ENCODE results near the gene PRRG4. TPM values are rescaled to one million over a fixed set of nuclear protein-coding genes. Genes with fewer than 3 reads are reported as not detected.

PRRG4 gene
- total RNA-seq, 4 donors from 2014 or later, result 31.7 to 60.1 (median 45.1) TPM

DNA sequence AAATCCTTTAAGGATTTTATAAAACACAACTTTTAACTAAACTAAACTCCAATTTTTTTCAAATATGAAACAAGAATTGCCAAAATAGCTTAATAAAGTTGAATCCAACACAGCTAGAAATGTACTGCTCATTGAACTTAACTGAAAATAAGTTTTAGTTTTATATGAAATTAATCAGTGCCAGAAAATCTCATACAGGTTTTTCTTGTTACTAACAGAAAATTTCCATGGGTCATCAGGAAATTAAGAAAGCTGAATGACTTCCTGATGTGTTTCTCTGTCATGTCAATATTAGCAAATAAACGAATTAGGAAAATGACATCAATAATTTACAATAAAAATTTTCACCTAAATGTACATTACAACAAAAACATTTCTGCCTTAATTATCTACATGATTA lies 38.8 kb upstream of the PRRG4 start:
- H3K36me3 ChIP-seq, result no peaks in the 10 kb centered on the region
- no peak overlapping the region for H3K4me3 ChIP-seq
- peaks cover 0 to 8% (median 3%) of the 10 kb centered on the region in 3 donors for H3K4me1 ChIP-seq
- DNase-seq, result no peak
- peaks cover 0 to 8% (median 0%) of the 10 kb centered on the region in 4 donors for H3K27me3 ChIP-seq
- WGBS, 2 donors, result 35 to 44% methylated on average over 1 of the region's 1 CpG
- no peak overlapping the region for H3K27ac ChIP-seq
- TF ChIP-seq, protein P1, sequence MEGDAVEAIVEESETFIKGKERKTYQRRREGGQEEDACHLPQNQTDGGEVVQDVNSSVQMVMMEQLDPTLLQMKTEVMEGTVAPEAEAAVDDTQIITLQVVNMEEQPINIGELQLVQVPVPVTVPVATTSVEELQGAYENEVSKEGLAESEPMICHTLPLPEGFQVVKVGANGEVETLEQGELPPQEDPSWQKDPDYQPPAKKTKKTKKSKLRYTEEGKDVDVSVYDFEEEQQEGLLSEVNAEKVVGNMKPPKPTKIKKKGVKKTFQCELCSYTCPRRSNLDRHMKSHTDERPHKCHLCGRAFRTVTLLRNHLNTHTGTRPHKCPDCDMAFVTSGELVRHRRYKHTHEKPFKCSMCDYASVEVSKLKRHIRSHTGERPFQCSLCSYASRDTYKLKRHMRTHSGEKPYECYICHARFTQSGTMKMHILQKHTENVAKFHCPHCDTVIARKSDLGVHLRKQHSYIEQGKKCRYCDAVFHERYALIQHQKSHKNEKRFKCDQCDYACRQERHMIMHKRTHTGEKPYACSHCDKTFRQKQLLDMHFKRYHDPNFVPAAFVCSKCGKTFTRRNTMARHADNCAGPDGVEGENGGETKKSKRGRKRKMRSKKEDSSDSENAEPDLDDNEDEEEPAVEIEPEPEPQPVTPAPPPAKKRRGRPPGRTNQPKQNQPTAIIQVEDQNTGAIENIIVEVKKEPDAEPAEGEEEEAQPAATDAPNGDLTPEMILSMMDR (IDR thresholded peaks at IDR 0.05), result no peak
- no peak for TF ChIP-seq POLR2A (IDR thresholded peaks at IDR 0.05)
- intact Hi-C loops (cut with DNase I), result loop anchor here (10.0 kb wide), 1 partner anchor 456 kb away; no protein-coding TSS in a partner anchor
- no peaks in the 10 kb centered on the region for H3K9me3 ChIP-seq

DNA sequence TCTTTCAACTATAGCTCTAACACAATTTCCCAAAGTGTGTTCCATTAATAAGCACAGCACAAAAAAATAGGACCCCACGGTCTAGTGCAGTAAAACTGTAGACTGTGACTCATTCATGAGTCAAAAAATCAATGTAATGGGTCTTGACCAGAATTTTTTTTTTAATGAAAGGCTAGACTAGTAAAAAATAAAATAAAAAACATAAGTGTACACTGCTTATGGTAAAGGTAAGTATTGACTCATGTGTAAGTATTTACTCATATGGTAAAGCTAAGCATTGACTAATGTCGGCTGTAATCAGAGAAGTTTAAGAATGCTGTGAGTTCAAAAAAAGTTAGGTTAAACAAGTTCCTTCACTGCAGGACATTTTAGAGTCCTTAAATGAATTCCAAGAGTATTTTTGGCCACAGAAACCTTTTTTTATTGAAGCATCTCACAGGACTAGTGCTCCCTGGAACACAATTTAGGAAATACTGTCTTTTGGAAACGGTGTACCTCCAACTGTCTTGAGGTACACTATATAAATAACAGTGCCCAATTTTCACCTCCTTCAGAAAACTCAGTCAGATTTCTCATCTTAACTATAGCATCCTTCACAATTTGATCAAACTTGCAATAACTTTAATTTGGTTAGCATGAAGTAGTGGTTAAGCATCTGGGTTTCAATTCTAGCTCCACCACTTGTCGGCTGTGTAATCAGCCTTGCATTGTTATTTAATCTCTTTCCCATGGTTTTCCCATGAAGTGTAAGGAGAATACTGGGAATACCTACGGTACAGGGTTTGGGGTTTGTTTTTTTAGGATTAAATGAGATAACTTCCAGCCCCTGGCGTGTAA lies 37.4 kb upstream of the PRRG4 start:
- Histone ChIP-seq H3K9me3 (no peaks in the 10 kb centered on the region), H3K4me3 (peak overlapping the region in 1 of 4 donors; percentile 39), H3K27me3 (peaks cover 0 to 8% (median 0%) of the 10 kb centered on the region in 4 donors), H3K36me3 (no peaks in the 10 kb centered on the region), H3K4me1 (peaks cover 0 to 8% (median 3%) of the 10 kb centered on the region in 3 donors), H3K27ac (no peak overlapping the region)
- 26 to 27% methylated on average over 6 of the region's 6 CpGs for WGBS, 2 donors
- TF ChIP-seq, protein P1 (IDR thresholded peaks at IDR 0.05), result no peak
- TF ChIP-seq POLR2A (IDR thresholded peaks at IDR 0.05), result no peak
- DNase-seq, result no peak
- intact Hi-C loops (cut with DNase I), result loop anchor here (10.0 kb wide), 1 partner anchor 458 kb away; no protein-coding TSS in a partner anchor

DNA sequence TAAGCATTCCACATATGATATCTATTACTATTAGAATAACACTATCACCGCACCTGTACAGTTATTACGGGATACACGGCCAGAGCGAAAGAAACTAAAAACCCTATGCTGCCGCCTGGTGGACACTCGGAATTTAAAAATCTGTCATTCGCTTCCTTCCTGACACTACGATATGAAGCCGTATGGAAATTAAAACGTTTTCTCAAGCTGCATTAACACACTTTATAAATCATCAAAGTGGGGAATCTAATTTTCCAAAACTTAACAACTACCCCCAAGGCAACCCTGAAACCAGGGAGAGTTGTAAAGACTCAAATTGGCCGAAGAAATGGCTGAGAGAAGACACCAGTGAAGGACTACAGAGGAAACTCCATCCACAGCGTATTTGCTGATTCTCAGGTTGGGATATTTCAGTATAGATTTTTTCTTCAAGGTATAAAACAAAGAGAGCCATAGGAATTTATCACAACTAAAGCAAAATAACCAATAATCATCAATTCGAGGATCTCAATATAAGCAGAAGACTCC lies 36.7 kb upstream of the PRRG4 start:
- Histone ChIP-seq H3K4me3 (peak overlapping the region in 1 of 4 donors; percentile 39), H3K4me1 (peaks cover 0 to 8% (median 3%) of the 10 kb centered on the region in 3 donors), H3K27me3 (peaks cover 0 to 8% (median 0%) of the 10 kb centered on the region in 4 donors), H3K9me3 (no peaks in the 10 kb centered on the region), H3K27ac (no peak overlapping the region), H3K36me3 (no peaks in the 10 kb centered on the region)
- intact Hi-C loops (cut with DNase I), result loop anchor here (10.0 kb wide), 1 partner anchor 458 kb away; no protein-coding TSS in a partner anchor
- WGBS, 2 donors, result 14 to 15% methylated on average over 13 of the region's 13 CpGs
- DNase-seq, result no peak
- TF ChIP-seq, protein P1 (IDR thresholded peaks at IDR 0.05), result peak; percentile 51 to 75 (median 58)
- no peak for TF ChIP-seq POLR2A (IDR thresholded peaks at IDR 0.05)

DNA sequence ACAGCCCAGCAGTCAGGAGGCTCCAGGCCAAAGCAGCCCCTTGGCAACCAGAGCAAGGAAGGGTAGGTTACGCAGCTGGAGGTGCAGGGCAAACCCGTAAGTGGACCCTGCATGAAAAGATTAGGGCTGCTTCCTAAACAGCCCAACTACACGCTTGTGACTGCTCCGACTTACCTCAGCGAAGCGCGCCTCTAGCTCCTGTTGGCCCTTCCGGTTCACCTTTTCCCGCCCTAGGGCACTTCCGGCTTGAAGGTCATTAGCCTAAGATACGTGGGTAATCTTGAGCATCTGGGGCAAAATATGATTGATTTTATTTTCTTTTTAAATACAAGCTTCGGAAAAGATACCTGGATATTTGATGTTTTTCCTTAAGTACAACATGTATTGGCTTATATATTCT lies 35.3 kb upstream of the PRRG4 start, which contains the start of gene CCDC73:
TSS of gene CCDC73 (minus strand) at position 224 of the 400 bp plus-strand sequence. CDS start 34,419 bp downstream, outside the sequence.
- H3K27ac ChIP-seq, result no peak within 1 kb of the TSS
- H3K27me3 ChIP-seq, result peaks cover 0 to 2% (median 0%) of the 10 kb centered on the region in 4 donors
- no peaks in the 10 kb centered on the region for H3K9me3 ChIP-seq
- TF ChIP-seq, protein P1 (IDR thresholded peaks at IDR 0.05), result no peak
- TF ChIP-seq POLR2A (IDR thresholded peaks at IDR 0.05), result no peak
- intact Hi-C loops (cut with DNase I), result loop anchor here (10.0 kb wide), 1 partner anchor 460 kb away; no protein-coding TSS in a partner anchor
- DNase-seq, result no peak
- H3K4me3 ChIP-seq, result no peak within 1 kb of the TSS
- 88 to 97% methylated on average over 10 to 11 of the region's 12 CpGs for WGBS, 2 donors
- no peaks in the 10 kb centered on the region for H3K36me3 ChIP-seq
- peaks cover 0 to 8% (median 3%) of the 10 kb centered on the region in 3 donors for H3K4me1 ChIP-seq

DNA sequence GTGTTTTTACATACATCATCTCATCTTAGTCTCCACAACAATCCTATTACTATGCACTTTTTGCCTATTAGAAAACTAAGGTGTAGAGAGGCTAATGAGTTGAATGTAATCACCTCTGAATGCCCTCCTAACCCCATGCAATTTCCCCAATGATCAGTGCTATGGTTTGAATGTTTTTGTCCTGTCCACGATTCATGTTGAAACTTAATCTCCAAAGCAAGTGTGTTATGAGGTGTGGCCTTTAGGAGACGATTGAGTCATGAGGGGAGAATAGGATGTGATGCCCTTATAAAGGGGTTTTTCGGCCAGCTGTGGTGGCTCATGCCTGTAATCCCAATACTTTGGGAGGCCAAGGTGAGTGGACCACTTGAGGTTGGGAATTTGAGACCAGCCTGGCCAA lies 33.3 kb upstream of the PRRG4 start:
- H3K9me3 ChIP-seq, result no peaks in the 10 kb centered on the region
- no peaks in the 10 kb centered on the region for H3K36me3 ChIP-seq
- H3K4me1 ChIP-seq, result peaks cover 0 to 8% (median 3%) of the 10 kb centered on the region in 3 donors
- intact Hi-C loops (cut with DNase I), result loop anchor here (10.0 kb wide), 1 partner anchor 462 kb away; no protein-coding TSS in a partner anchor
- WGBS, 2 donors, result 54 to 68% methylated on average over 3 of the region's 3 CpGs
- DNase-seq, result no peak
- no peak overlapping the region for H3K27ac ChIP-seq
- TF ChIP-seq, protein P1 (IDR thresholded peaks at IDR 0.05), result no peak
- no peak for TF ChIP-seq POLR2A (IDR thresholded peaks at IDR 0.05)
- no peaks in the 10 kb centered on the region for H3K27me3 ChIP-seq
- no peak overlapping the region for H3K4me3 ChIP-seq
